Inflammatory macrophage treated with lipopolysaccharide for 4 hours (primary cell): ENCODE measurements around the gene TFAP2A.

ENCODE experiments used
- DNase-seq: peaks from one replicate; pipeline ENCODE4 v3.0.0-alpha.2; 2020

The TFAP2A gene

GRCh38 chr6:10382322-10382721, 32.6 kb downstream of the TFAP2A start:
- DNase-seq: no peak

DNA sequence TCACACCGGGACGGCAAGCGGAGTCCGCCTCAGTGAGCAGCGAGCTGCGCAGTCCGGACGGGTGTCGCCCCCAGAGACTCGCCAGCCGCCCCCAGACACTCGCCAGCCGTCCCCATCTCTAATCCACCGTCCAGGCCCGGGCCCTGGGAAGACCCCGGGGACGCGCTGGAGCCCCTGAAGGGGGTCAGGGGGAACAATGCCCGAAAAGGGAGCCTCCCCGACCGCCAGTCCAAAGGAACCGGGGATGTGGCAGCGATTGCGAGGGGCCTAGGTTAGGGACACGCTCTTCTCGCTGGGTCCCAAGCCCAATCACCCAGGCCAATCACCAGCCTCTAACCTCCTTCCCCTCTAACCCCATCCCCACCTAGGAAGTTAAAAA, 33.1 kb downstream of the TFAP2A start:
- DNase-seq: no peak

DNA sequence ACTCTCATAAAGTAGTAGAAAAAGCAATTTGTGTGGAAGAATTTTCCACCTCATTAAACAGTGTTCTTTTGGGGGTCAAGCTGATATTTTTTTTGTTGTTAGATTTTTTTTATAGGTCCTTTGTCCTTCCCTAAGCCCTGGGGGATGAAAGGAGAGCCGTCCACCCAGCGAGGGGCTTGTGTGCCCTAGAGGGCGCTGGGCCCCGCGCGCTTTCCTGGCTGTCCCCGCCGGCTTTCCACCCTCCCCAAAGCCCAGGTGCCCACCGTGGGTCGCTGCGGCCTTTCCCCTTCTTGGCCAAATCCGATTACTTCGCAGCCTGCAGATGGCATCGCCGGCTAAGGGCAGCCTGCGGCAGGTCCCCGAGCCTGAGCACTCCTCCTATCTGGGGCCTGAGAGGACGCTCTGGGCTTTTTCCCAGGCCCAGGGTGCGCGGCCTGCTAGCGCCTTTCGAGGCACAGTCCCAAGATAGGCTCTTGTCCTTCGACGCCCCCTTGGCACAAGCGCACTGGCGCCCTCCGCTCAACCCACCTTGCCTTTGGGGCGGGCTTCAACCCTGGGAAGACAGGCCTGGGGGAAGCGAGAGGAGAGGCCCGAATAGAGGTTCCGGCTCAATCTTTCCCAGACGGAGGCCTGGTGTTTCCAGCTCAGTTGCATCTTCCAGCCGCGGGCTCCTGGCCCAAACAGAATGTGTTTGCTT, 33.6 kb downstream of the TFAP2A start:
- no peak for DNase-seq

DNA sequence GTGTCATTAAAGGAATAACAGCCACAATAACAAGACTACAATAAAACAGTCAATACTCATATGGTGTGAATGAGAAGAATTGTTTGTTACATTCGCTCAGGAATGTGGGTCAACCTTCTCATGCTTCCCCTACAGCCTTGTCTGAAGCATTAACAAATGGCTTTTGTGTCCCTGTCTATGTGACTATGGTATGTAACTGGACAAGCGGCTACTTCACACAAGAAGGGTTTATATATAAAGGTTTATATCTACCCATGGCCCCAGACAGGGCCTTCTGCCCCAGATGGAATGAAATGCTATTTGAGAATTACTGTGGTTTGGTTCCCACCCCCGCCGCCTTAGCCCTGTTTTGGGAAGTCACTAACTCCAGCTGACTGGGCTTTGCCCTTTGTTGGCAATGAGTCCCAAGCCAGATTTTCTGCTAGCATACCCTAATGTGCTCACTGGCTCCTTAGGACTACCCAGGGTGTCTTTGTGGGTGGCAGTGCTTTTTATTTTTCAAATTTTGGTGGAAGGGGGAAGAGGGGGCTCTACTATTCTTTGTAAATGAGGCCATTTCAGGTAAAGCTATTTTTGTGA, 39.4 kb downstream of the TFAP2A start:
- DNase-seq: no peak

DNA sequence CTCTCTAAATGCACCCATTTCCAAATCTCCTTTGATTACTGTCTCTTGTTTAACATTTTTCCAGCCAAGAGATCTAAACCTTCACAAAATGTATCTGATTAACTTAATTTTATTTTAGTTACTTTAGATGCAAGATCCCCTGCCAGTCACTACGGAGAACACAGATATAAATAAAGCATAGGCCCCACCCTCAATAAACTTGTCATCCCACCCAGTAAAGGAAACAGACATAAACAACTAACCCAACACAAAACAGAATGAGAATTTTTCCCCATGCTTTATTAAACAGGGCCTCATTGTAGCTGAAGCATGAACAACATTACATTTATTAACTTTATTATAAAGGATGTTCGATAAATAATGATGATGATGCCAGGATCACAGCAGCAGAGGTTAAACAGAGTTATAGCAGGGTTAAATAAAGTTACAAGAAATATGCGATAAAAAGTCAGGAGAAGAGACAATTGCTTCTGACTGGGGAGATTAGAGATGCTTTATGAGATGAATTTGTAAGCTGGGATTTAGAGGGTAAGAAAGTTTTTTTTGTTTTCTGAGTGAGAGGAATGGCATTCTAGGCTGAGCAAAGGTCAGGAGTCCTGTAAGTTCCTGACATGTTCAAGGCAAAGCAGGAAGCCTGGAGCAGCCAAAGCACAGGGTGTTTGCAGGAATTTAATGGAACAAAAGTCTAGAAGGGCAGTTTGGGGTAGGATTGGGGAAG, 41.1 kb downstream of the TFAP2A start:
- DNase-seq: no peak

DNA sequence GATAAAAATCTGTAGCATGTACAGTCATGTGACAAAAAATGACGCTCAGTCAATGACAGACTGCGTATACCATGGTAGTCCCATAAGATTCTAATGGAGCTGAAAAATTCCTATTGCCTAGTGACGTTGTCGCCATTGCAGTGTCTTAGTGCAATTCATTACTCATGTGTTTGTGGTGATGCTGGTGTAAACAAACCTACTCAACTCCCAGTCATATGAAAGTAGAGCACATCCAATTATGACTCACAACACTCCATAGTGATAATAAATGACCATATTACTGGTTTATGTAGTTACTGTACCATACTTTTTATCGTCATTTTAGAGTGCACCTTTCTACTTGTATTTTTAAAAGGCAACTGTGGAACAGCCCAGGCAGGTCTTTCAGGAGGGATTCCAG, 45.0 kb downstream of the TFAP2A start:
- no peak for DNase-seq

DNA sequence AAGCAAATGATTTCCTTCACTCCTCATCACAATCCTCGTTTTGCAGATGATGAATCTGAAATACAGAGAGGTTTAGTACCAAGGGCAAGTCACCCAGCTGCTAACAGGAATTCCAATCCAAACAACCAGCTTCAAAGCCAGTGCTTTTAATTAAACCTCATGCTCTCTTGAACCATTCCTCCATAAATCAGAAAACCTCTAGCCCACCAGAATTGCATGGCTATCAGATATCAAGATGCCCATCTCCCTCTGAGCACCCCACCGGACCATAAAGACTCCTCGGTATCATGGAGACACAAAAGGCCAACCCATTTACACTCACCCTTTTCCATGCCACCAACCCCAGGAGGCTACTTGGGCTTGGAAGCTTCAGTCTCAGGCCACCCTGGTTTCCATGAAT, 46.0 kb downstream of the TFAP2A start:
- DNase-seq: no peak

DNA sequence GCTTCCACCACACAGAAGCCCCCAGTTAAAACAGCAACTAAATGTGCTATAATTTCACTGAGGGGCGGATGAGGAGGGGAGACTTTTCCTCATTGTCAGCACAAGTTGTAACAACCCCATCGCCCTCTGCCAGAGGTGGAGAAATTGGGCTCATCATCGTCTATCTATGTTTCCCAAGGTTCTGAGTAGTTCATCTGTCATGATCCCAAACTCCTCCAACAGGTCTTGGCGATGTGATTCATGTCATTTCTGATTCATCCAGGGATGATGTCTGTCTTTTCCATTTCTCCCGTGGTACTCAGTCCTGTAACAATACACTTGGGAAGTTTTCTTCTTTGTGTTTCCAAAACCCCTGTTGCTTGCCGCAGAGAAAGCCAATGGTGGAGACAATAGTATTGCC, 51.0 kb downstream of the TFAP2A start:
- no peak for DNase-seq

DNA sequence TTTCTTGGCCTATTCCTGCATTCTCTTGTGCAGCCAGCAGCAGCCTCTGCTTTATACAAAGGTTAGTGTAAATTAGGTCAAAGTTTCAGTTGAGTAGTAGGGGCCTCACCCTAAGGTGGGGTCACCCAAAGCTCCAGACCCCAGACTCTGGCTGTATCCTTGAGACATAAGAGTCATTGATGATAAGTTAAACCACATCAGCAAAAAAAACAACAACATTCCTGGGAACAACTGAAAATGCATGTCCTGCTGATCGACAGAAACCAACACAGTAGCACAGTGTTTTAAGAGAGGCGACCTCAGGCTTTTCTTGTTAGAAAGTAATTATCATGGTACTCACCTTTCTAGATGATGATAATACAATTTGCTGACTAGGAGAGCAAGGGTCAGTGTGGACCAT, 52.6 kb downstream of the TFAP2A start:
- no peak for DNase-seq

GRCh38 chr6:10361428-10361827, 53.4 kb downstream of the TFAP2A start:
- no peak for DNase-seq

- DNase-seq: no peak
Measured at GRCh38 chr6:10359581-10359980, 55.3 kb downstream of the TFAP2A start.

GRCh38 chr6:10355115-10355702, 59.7 kb downstream of the TFAP2A start:
- DNase-seq: no peak

DNA sequence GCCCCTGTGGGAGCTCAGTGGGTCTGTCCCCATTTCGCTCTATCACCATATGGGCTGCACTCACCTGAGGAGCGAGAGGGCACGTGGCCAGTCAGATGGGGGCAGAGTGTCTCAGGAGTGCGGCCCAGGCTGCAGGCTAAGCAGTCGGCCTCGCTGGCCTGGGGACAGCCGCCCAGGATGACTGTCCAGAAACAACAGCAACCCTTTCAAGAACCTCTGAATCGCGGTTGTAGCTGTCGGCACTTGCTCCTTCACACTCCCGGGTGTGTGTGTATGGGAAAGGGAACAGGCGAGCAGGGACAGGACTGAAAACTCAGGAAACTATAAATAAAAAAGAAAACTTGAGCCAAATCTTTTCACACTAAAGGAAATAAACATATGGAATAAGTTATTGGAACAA, 63.1 kb downstream of the TFAP2A start:
- no peak for DNase-seq

DNA sequence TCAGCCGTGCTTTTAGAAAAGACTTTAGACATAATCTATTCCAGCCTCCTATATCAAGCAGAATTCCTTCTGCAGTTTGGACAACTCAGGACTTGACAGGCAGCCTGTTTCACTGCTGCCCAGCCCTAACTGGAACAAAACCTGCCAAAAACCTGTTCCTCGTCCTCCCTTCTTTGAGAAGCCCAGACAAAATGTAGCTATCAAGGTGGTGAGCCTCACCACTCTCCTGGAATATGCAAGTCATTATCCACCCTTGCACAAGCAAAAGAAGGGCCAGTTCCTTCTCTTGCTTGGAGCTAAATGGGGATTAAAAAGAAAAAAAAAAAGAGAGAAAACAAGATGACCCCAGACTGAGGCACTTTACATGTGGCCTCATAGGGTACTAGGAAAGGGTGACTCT, 64.2 kb downstream of the TFAP2A start:
- no peak for DNase-seq

GRCh38 chr6:10347561-10348327, 67.1 kb downstream of the TFAP2A start:
- DNase-seq: no peak
